Measurements from ENCODE around the gene SOCS1. TPM values are rescaled to one million over a fixed set of nuclear protein-coding genes. Genes with fewer than 3 reads are reported as not detected.

The SOCS1 gene
- total RNA-seq, 1 experiment from 2014 or later: 12.5 TPM

GRCh38 chr16:11229432-11229831 is 26.6 kb downstream of the SOCS1 start:
- Histone ChIP-seq H3K9me2 (replicated peaks; ENCODE audit: low read length) (no peaks in the 10 kb centered on the region), H3K9me3 (ENCODE audit: low read length) (no peaks in the 10 kb centered on the region), H3K27me3 (ENCODE audit: low read length) (no peaks in the 10 kb centered on the region), H3K4me1 (ENCODE audit: insufficient read depth, low read length) (no peaks in the 10 kb centered on the region), H3K36me3 (ENCODE audit: low read depth, low read length) (no peaks in the 10 kb centered on the region), H3F3A (ENCODE audit: low read length, unreplicated experiment) (no peaks in the 10 kb centered on the region), H3K4me3 (ENCODE audit: low read length) (no peak overlapping the region), H3K9ac (ENCODE audit: low read length) (no peak overlapping the region), H3K4me2 (ENCODE audit: low read length) (no peak overlapping the region), H4K20me1 (ENCODE audit: low read length) (no peaks in the 10 kb centered on the region), H3K27ac (ENCODE audit: low read length) (no peak overlapping the region), H2AFZ (ENCODE audit: low read length) (no peak overlapping the region), H3K79me2 (ENCODE audit: low read length) (no peaks in the 10 kb centered on the region)
- TF ChIP-seq EZH2 (IDR thresholded peaks at IDR 0.05; ENCODE audit: low read length, unreplicated experiment) (no peak), EZH2phosphoT487 (IDR thresholded peaks at IDR 0.05; ENCODE audit: borderline replicate concordance, low read length) (no peak), CTCF (conservative IDR thresholded peaks at IDR 0.05; ENCODE audit: low read depth, low read length) (no peak)
- intact Hi-C loops (cut with micrococcal nuclease): no loop called here
- ChIA-PET POLR2A (ENCODE audit: unreplicated experiment) (no interaction called here), CTCF (no interaction called here)
- BruUV-seq (replicated peaks): no TSS peak
- DNase-seq (no peak), ATAC-seq (no peak)

- CTCF ChIA-PET: no interaction called here
- no peak overlapping the region for H3K4me2 ChIP-seq (ENCODE audit: low read length)
Measured at GRCh38 chr16:11225677-11226549, 30.1 kb downstream of the SOCS1 start.

More at GRCh38 chr16:11225677-11226549, 30.1 kb downstream of the SOCS1 start:
- TF ChIP-seq EZH2phosphoT487 (IDR thresholded peaks at IDR 0.05; ENCODE audit: borderline replicate concordance, low read length): no peak
- no peak for TF ChIP-seq CTCF (conservative IDR thresholded peaks at IDR 0.05; ENCODE audit: low read depth, low read length)
- no peak for TF ChIP-seq EZH2 (IDR thresholded peaks at IDR 0.05; ENCODE audit: low read length, unreplicated experiment)
- POLR2A ChIA-PET (ENCODE audit: unreplicated experiment): interaction anchor here (0.6 kb wide), 1 partner anchor 14 kb away, joined by 3 read pairs; no protein-coding TSS in a partner anchor
- BruUV-seq (replicated peaks): no TSS peak
- no peak overlapping the region for H3K9ac ChIP-seq (ENCODE audit: low read length)
- H3K4me1 ChIP-seq (ENCODE audit: insufficient read depth, low read length): no peaks in the 10 kb centered on the region
- H3K27ac ChIP-seq (ENCODE audit: low read length): no peak overlapping the region
- no peak overlapping the region for H2AFZ ChIP-seq (ENCODE audit: low read length)
- no peaks in the 10 kb centered on the region for H3F3A ChIP-seq (ENCODE audit: low read length, unreplicated experiment)
- H4K20me1 ChIP-seq (ENCODE audit: low read length): no peaks in the 10 kb centered on the region
- H3K4me3 ChIP-seq (ENCODE audit: low read length): no peak overlapping the region
- no peak for ATAC-seq
- H3K79me2 ChIP-seq (ENCODE audit: low read length): no peaks in the 10 kb centered on the region
- no peaks in the 10 kb centered on the region for H3K9me2 ChIP-seq (replicated peaks; ENCODE audit: low read length)
- no peak for DNase-seq
- no peaks in the 10 kb centered on the region for H3K9me3 ChIP-seq (ENCODE audit: low read length)
- no peaks in the 10 kb centered on the region for H3K36me3 ChIP-seq (ENCODE audit: low read depth, low read length)
- no peaks in the 10 kb centered on the region for H3K27me3 ChIP-seq (ENCODE audit: low read length)
- intact Hi-C loops (cut with micrococcal nuclease): no loop called here

Data from PC-3 (cell line).